ENCODE data around the gene CCDC102B. TPM values are rescaled to one million over a fixed set of nuclear protein-coding genes. Genes with fewer than 3 reads are reported as not detected.
"Not testable (repeated sequence)": the region's sequence is repeated elsewhere in the genome, so short reads cannot be mapped to it uniquely, and the experiment has no call there.

The CCDC102B gene
- total and polyA plus RNA-seq, 3 donors from 2014 or later: 13.3 to 25.1 (median 14.9) TPM

- H3K36me3 ChIP-seq (ENCODE audit: low read depth, missing control alignments): no peaks in the 10 kb centered on the region
These were observed 139.2 kb downstream of the CCDC102B start for GRCh38 chr18:68937029-68937599.

GRCh38 chr18:68940039-68940438 lies 142.2 kb downstream of the CCDC102B start:
- TF ChIP-seq CTCF (IDR thresholded peaks at IDR 0.05) (no peak), POLR2A (IDR thresholded peaks at IDR 0.05) (no peak)
- no peak for DNase-seq
- Histone ChIP-seq H3K4me3 (no peak overlapping the region), H3K4me1 (no peaks in the 10 kb centered on the region), H3K9me3 (no peaks in the 10 kb centered on the region), H3K36me3 (ENCODE audit: low read depth, missing control alignments) (no peaks in the 10 kb centered on the region), H3K27ac (no peak overlapping the region), H3K27me3 (no peaks in the 10 kb centered on the region)
- WGBS, 2 donors: 63 to 64% methylated on average over 2 of the region's 2 CpGs
- intact Hi-C loops (cut with DNase I; ENCODE audit: low total_unique reads): no loop called here

More at GRCh38 chr18:68937029-68937599, 139.2 kb downstream of the CCDC102B start:
- Histone ChIP-seq H3K27ac (no peak overlapping the region), H3K9me3 (no peaks in the 10 kb centered on the region), H3K4me3 (no peak overlapping the region), H3K4me1 (no peaks in the 10 kb centered on the region), H3K27me3 (no peaks in the 10 kb centered on the region)
- no peak for TF ChIP-seq POLR2A (IDR thresholded peaks at IDR 0.05)
- no peak for TF ChIP-seq CTCF (IDR thresholded peaks at IDR 0.05)
- intact Hi-C loops (cut with DNase I; ENCODE audit: low total_unique reads): no loop called here
- no peak for DNase-seq
- WGBS, 2 donors: 65 to 69% methylated on average over 4 of the region's 4 CpGs

GRCh38 chr18:68940754-68941153 lies 142.9 kb downstream of the CCDC102B start:
- no peak overlapping the region for H3K4me3 ChIP-seq
- H3K27ac ChIP-seq: no peak overlapping the region
- H3K27me3 ChIP-seq: no peaks in the 10 kb centered on the region
- no peaks in the 10 kb centered on the region for H3K36me3 ChIP-seq (ENCODE audit: low read depth, missing control alignments)
- TF ChIP-seq CTCF (IDR thresholded peaks at IDR 0.05) (no peak), POLR2A (IDR thresholded peaks at IDR 0.05) (no peak)
- no peak for DNase-seq
- intact Hi-C loops (cut with DNase I; ENCODE audit: low total_unique reads): no loop called here
- no peaks in the 10 kb centered on the region for H3K9me3 ChIP-seq
- H3K4me1 ChIP-seq: no peaks in the 10 kb centered on the region

GRCh38 chr18:68942230-68942629 lies 144.3 kb downstream of the CCDC102B start:
- DNase-seq: no peak
- no peaks in the 10 kb centered on the region for H3K4me1 ChIP-seq
- H3K27me3 ChIP-seq: no peaks in the 10 kb centered on the region
- WGBS, 2 donors: 85 to 87% methylated on average over 7 of the region's 7 CpGs
- no peak overlapping the region for H3K27ac ChIP-seq
- no peak overlapping the region for H3K4me3 ChIP-seq
- H3K36me3 ChIP-seq (ENCODE audit: low read depth, missing control alignments): no peaks in the 10 kb centered on the region
- intact Hi-C loops (cut with DNase I; ENCODE audit: low total_unique reads): no loop called here
- TF ChIP-seq CTCF (IDR thresholded peaks at IDR 0.05): no peak
- no peak for TF ChIP-seq POLR2A (IDR thresholded peaks at IDR 0.05)
- H3K9me3 ChIP-seq: no peaks in the 10 kb centered on the region

- H3K4me1 ChIP-seq; H3K9me3 ChIP-seq; H3K4me3 ChIP-seq; H3K36me3 ChIP-seq (ENCODE audit: low read depth, missing control alignments); DNase-seq; H3K27ac ChIP-seq; intact Hi-C loops (cut with DNase I; ENCODE audit: low total_unique reads); H3K27me3 ChIP-seq: not testable (repeated sequence)
- WGBS, 2 donors: 51 to 66% methylated on average over 2 of the region's 2 CpGs
These were observed 146.0 kb downstream of the CCDC102B start for GRCh38 chr18:68943861-68944260.

All from testis (tissue), 3 donors.